Measurements from ENCODE around the gene RALGPS1. TPM values are rescaled to one million over a fixed set of nuclear protein-coding genes. Genes with fewer than 3 reads are reported as not detected.
A peak's percentile ranks its signal among the peaks of the same experiment; 100 is the strongest.

The RALGPS1 gene
- total and polyA plus RNA-seq, 2 donors (not counting 1 experiment from before 2014, with no cell fraction given) = 2.0 to 5.9 TPM

DNA sequence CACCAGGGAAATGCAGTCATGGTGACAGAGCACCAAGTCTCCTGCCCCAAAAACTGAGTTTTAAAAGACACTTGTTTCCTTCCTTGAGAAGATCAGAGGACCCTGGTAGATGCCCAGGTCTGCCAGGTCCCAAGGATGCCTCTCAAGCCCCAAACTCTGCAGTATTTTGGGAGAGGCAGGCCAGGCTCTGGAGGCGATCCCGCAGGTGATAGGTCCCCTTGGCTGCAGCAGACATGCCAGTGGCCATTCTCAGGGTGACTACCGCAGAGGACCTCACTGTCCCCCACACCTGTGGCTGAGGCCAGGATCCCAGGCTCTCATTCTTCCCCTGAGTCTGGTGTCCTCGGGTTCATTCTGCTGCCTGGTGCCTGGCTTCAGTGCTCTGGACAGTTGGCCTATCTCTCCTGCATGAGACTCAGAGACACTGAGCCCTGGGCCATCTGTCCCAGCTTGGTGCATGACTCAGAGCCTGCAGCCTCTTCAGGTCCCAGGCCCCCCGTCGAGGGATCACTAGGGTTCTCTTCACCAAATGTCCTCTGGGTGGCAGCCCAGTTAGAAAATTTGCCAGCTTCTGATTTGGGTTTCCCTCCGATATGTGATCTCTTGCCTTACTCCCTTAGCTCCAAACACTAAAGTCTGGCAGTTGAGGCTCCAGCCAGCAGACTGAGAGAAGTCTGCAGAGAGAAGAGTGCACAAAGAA is 290.3 kb downstream of the RALGPS1 start:
- H3K4me1 ChIP-seq (ENCODE audit: control insufficient read depth, extremely low read depth, insufficient read depth, low read length) = no peaks in the 10 kb centered on the region
- DNase-seq (ENCODE audit: low read depth in 2 of 2) = peak in 1 of 2 donors; percentile 47
- H4K20me1 ChIP-seq (ENCODE audit: control insufficient read depth, extremely low read depth, insufficient read depth, low read length) = no peaks in the 10 kb centered on the region
- H3K4me3 ChIP-seq (replicated peaks in 1 of 4; ENCODE audit: control extremely low read depth in 1 of 4, insufficient read depth in 1 of 4, low read depth in 3 of 4, low read length in 4 of 4) = no peak overlapping the region
- peaks cover 2% of the 10 kb centered on the region for H3K27me3 ChIP-seq (ENCODE audit: control insufficient read depth, insufficient read depth, low read length)
- H3K9me3 ChIP-seq (ENCODE audit: control insufficient read depth, insufficient read depth, low read depth, low read length) = no peaks in the 10 kb centered on the region
- no peak overlapping the region for H3K9ac ChIP-seq (ENCODE audit: insufficient read depth, low read length)
- TF ChIP-seq, protein P1, sequence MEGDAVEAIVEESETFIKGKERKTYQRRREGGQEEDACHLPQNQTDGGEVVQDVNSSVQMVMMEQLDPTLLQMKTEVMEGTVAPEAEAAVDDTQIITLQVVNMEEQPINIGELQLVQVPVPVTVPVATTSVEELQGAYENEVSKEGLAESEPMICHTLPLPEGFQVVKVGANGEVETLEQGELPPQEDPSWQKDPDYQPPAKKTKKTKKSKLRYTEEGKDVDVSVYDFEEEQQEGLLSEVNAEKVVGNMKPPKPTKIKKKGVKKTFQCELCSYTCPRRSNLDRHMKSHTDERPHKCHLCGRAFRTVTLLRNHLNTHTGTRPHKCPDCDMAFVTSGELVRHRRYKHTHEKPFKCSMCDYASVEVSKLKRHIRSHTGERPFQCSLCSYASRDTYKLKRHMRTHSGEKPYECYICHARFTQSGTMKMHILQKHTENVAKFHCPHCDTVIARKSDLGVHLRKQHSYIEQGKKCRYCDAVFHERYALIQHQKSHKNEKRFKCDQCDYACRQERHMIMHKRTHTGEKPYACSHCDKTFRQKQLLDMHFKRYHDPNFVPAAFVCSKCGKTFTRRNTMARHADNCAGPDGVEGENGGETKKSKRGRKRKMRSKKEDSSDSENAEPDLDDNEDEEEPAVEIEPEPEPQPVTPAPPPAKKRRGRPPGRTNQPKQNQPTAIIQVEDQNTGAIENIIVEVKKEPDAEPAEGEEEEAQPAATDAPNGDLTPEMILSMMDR (conservative IDR thresholded peaks at IDR 0.05 in 1 of 2, IDR thresholded peaks at IDR 0.05 in 1 of 2; ENCODE audit: low read depth in 1 of 2, low read length in 2 of 2) = peak in 1 of 2 donors; percentile 25
- no peak for TF ChIP-seq EZH2 (IDR thresholded peaks at IDR 0.05; ENCODE audit: low read length, missing control alignments)
- H3K36me3 ChIP-seq (ENCODE audit: control insufficient read depth, insufficient read depth, low read length) = no peaks in the 10 kb centered on the region
- no peaks in the 10 kb centered on the region for H3K79me2 ChIP-seq (ENCODE audit: control insufficient read depth, insufficient read depth, low read length)
- H2AFZ ChIP-seq (ENCODE audit: low read length) = no peak overlapping the region
- no peak overlapping the region for H3K4me2 ChIP-seq (ENCODE audit: extremely low read depth, insufficient read depth, low read length)
- H3K27ac ChIP-seq (ENCODE audit: insufficient read depth, low read length) = no peak overlapping the region

DNA sequence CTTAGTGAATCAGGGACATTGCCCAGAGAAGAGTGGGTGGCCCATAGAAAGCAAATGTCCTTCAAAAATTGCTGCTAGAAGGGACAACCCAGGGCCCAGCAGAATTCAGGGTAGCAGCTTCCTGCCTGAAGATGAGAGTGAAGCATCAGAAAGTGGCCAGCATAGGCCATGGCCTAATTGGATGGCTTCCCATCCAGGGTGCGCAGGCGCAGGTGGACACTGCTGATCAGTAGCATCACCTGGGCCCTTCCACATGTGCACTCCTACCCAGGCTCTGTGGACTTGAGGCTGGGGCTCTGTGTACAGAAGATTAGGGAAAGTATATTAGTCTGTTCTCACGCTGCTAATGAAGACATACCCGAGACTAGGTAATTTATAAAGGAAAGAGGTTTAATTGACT is 291.4 kb downstream of the RALGPS1 start:
- no peak for DNase-seq (ENCODE audit: low read depth in 2 of 2)
- no peak for TF ChIP-seq EZH2 (IDR thresholded peaks at IDR 0.05; ENCODE audit: low read length, missing control alignments)
- TF ChIP-seq, protein P1 (conservative IDR thresholded peaks at IDR 0.05 in 1 of 2, IDR thresholded peaks at IDR 0.05 in 1 of 2; ENCODE audit: low read depth in 1 of 2, low read length in 2 of 2) = no peak
- Histone ChIP-seq H3K36me3 (ENCODE audit: control insufficient read depth, insufficient read depth, low read length) (no peaks in the 10 kb centered on the region), H3K27ac (ENCODE audit: insufficient read depth, low read length) (no peak overlapping the region), H4K20me1 (ENCODE audit: control insufficient read depth, extremely low read depth, insufficient read depth, low read length) (no peaks in the 10 kb centered on the region), H3K79me2 (ENCODE audit: control insufficient read depth, insufficient read depth, low read length) (no peaks in the 10 kb centered on the region), H3K9me3 (ENCODE audit: control insufficient read depth, insufficient read depth, low read depth, low read length) (no peaks in the 10 kb centered on the region), H3K4me3 (replicated peaks in 1 of 4; ENCODE audit: control extremely low read depth in 1 of 4, insufficient read depth in 1 of 4, low read depth in 3 of 4, low read length in 4 of 4) (no peak overlapping the region), H3K4me2 (ENCODE audit: extremely low read depth, insufficient read depth, low read length) (no peak overlapping the region), H3K27me3 (ENCODE audit: control insufficient read depth, insufficient read depth, low read length) (peaks cover 2% of the 10 kb centered on the region), H2AFZ (ENCODE audit: low read length) (no peak overlapping the region), H3K9ac (ENCODE audit: insufficient read depth, low read length) (no peak overlapping the region), H3K4me1 (ENCODE audit: control insufficient read depth, extremely low read depth, insufficient read depth, low read length) (no peaks in the 10 kb centered on the region)

DNA sequence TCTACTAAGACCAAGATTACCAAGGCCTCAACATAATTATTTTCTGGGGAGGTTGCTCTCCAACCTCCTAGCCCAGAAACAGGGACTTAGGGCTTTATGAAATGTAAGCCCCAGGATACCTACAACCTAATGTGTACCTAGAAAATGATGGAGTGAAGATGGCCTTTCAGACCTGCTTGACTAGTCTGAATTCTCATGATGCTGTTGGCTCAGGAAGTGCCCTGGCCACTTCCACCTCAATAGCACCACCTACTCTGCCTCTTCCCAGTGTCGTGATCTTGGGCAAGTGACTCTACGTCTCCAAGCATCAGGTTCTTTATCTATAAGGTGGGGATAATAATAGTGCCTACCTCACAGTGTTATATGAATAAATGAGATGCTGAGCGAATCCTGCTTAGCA is 292.1 kb downstream of the RALGPS1 start:
- Histone ChIP-seq H4K20me1 (ENCODE audit: control insufficient read depth, extremely low read depth, insufficient read depth, low read length) (no peaks in the 10 kb centered on the region), H3K36me3 (ENCODE audit: control insufficient read depth, insufficient read depth, low read length) (no peaks in the 10 kb centered on the region), H3K27ac (ENCODE audit: insufficient read depth, low read length) (no peak overlapping the region), H3K79me2 (ENCODE audit: control insufficient read depth, insufficient read depth, low read length) (no peaks in the 10 kb centered on the region), H3K4me3 (replicated peaks in 1 of 4; ENCODE audit: control extremely low read depth in 1 of 4, insufficient read depth in 1 of 4, low read depth in 3 of 4, low read length in 4 of 4) (no peak overlapping the region), H3K27me3 (ENCODE audit: control insufficient read depth, insufficient read depth, low read length) (peaks cover 2% of the 10 kb centered on the region), H2AFZ (ENCODE audit: low read length) (no peak overlapping the region), H3K4me2 (ENCODE audit: extremely low read depth, insufficient read depth, low read length) (no peak overlapping the region), H3K9me3 (ENCODE audit: control insufficient read depth, insufficient read depth, low read depth, low read length) (no peaks in the 10 kb centered on the region), H3K4me1 (ENCODE audit: control insufficient read depth, extremely low read depth, insufficient read depth, low read length) (no peaks in the 10 kb centered on the region), H3K9ac (ENCODE audit: insufficient read depth, low read length) (no peak overlapping the region)
- DNase-seq (ENCODE audit: low read depth in 2 of 2) = no peak
- TF ChIP-seq EZH2 (IDR thresholded peaks at IDR 0.05; ENCODE audit: low read length, missing control alignments) = no peak
- TF ChIP-seq, protein P1 (conservative IDR thresholded peaks at IDR 0.05 in 1 of 2, IDR thresholded peaks at IDR 0.05 in 1 of 2; ENCODE audit: low read depth in 1 of 2, low read length in 2 of 2) = no peak

All from fibroblast of lung (primary cell).